ENCODE data around the gene TCN2. TPM values are rescaled to one million over a fixed set of nuclear protein-coding genes. Genes with fewer than 3 reads are reported as not detected.

The TCN2 gene
- total RNA-seq, 2 donors from 2014 or later: 9.3 to 27.0 TPM

DNA sequence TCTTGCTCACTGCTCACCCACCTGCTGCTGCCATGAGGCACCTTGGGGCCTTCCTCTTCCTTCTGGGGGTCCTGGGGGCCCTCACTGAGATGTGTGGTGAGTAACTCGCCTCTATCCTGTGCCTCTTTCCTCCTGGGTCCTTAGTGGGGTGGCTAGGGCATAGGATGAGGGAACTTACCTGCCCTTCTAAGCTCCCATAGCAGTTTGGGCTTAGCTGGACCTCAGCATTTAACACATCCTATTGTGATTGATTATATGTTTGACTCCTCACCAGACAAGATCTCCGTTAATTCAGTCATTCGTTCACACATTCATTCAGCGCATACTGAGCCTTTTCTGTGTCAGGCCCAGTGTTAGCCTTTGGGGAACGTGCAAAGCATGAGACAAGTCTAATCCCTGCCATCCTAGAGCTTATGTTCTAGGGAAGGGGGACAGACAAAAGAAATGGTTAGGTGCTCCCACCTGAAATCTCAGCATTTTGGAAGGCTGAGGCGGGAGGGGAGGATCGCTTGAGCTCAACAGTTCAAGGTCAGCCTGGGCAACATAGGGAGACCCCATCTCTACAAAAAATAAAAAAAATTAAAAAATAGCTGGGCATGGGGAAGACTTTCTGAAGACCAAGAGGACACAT, 441 bp downstream of the TCN2 start:
- intact Hi-C loops (cut with DNase I): loop anchor here (10.0 kb wide), 1 partner anchor 163 kb away; no protein-coding TSS in a partner anchor
- Histone ChIP-seq H3K27me3 (no peaks in the 10 kb centered on the region), H3K4me1 (peaks cover 26% of the 10 kb centered on the region), H3K9me3 (no peaks in the 10 kb centered on the region), H3K36me3 (no peaks in the 10 kb centered on the region), H3K27ac (peak overlapping the region; percentile 79), H3K4me3 (peak overlapping the region; percentile 52), H3K9ac (ENCODE audit: low read depth in 2 of 2, low read length in 2 of 2) (peak overlapping the region; percentile 31 to 71)
- TF ChIP-seq, protein P1, sequence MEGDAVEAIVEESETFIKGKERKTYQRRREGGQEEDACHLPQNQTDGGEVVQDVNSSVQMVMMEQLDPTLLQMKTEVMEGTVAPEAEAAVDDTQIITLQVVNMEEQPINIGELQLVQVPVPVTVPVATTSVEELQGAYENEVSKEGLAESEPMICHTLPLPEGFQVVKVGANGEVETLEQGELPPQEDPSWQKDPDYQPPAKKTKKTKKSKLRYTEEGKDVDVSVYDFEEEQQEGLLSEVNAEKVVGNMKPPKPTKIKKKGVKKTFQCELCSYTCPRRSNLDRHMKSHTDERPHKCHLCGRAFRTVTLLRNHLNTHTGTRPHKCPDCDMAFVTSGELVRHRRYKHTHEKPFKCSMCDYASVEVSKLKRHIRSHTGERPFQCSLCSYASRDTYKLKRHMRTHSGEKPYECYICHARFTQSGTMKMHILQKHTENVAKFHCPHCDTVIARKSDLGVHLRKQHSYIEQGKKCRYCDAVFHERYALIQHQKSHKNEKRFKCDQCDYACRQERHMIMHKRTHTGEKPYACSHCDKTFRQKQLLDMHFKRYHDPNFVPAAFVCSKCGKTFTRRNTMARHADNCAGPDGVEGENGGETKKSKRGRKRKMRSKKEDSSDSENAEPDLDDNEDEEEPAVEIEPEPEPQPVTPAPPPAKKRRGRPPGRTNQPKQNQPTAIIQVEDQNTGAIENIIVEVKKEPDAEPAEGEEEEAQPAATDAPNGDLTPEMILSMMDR (IDR thresholded peaks at IDR 0.05): no peak
- DNase-seq: no peak

GRCh38 chr22:30607939-30608338, 965 bp downstream of the TCN2 start:
- H3K4me3 ChIP-seq: no peak overlapping the region
- intact Hi-C loops (cut with DNase I): loop anchor here (10.0 kb wide), 1 partner anchor 163 kb away; no protein-coding TSS in a partner anchor

GRCh38 chr22:30609260-30610185, 2.5 kb downstream of the TCN2 start:
- intact Hi-C loops (cut with DNase I): loop anchor here (10.0 kb wide), 1 partner anchor 165 kb away; no protein-coding TSS in a partner anchor
- Histone ChIP-seq H3K27me3 (no peaks in the 10 kb centered on the region), H3K27ac (peak overlapping the region; percentile 79), H3K9me3 (no peaks in the 10 kb centered on the region), H3K4me1 (peaks cover 21% of the 10 kb centered on the region), H3K36me3 (no peaks in the 10 kb centered on the region), H3K4me3 (no peak overlapping the region), H3K9ac (ENCODE audit: low read depth in 2 of 2, low read length in 2 of 2) (peak overlapping the region in 1 of 2 donors; percentile 13)
- TF ChIP-seq, protein P1 (IDR thresholded peaks at IDR 0.05): no peak
- DNase-seq: peak; percentile 81

More at GRCh38 chr22:30607939-30608338, 965 bp downstream of the TCN2 start:
- no peaks in the 10 kb centered on the region for H3K27me3 ChIP-seq
- peak overlapping the region in 1 of 2 donors; percentile 51 for H3K9ac ChIP-seq (ENCODE audit: low read depth in 2 of 2, low read length in 2 of 2)
- no peaks in the 10 kb centered on the region for H3K36me3 ChIP-seq
- peaks cover 26% of the 10 kb centered on the region for H3K4me1 ChIP-seq
- TF ChIP-seq, protein P1 (IDR thresholded peaks at IDR 0.05): no peak
- H3K9me3 ChIP-seq: no peaks in the 10 kb centered on the region
- DNase-seq: no peak
- H3K27ac ChIP-seq: no peak overlapping the region

GRCh38 chr22:30610299-30610698, 3.3 kb downstream of the TCN2 start:
- H3K36me3 ChIP-seq: no peaks in the 10 kb centered on the region
- no peak for DNase-seq
- H3K27me3 ChIP-seq: no peaks in the 10 kb centered on the region
- no peak overlapping the region for H3K27ac ChIP-seq
- peak overlapping the region in 1 of 2 donors; percentile 13 for H3K9ac ChIP-seq (ENCODE audit: low read depth in 2 of 2, low read length in 2 of 2)
- TF ChIP-seq, protein P1 (IDR thresholded peaks at IDR 0.05): no peak
- no peaks in the 10 kb centered on the region for H3K9me3 ChIP-seq
- intact Hi-C loops (cut with DNase I): no loop called here
- H3K4me1 ChIP-seq: peaks cover 21% of the 10 kb centered on the region
- H3K4me3 ChIP-seq: no peak overlapping the region

DNA sequence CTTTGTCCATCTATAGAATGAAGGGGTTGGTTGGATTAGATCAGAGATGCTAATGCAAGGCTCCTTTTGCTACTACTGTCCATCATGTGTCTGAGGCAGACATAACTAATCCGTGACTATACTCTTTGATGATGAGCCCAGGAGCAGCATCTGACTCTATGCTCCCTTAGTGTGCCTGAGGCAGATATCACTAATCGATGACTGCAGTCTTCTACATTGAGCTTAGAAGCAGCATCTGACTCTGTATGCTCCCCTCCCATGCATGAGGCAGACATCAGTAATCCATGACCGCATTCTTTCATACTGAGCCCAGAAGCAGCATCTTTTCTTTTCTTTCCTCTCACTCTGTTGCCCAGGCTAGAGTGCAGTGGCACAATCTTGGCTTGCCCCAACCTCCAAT, 4.2 kb downstream of the TCN2 start:
- H3K4me1 ChIP-seq: peaks cover 21% of the 10 kb centered on the region
- H3K9me3 ChIP-seq: no peaks in the 10 kb centered on the region
- no peaks in the 10 kb centered on the region for H3K36me3 ChIP-seq
- intact Hi-C loops (cut with DNase I): no loop called here
- no peak overlapping the region for H3K9ac ChIP-seq (ENCODE audit: low read depth in 2 of 2, low read length in 2 of 2)
- H3K27ac ChIP-seq: no peak overlapping the region
- no peaks in the 10 kb centered on the region for H3K27me3 ChIP-seq
- no peak for DNase-seq
- H3K4me3 ChIP-seq: no peak overlapping the region
- TF ChIP-seq, protein P1 (IDR thresholded peaks at IDR 0.05): no peak
